GM12801 (cell line): ENCODE measurements around the gene PDGFRB.

Experiments used
- CTCF ChIP-seq: IDR thresholded peaks from one replicate; pipeline ENCODE4 v1.5.1; 2011; ENCODE audit warnings: control low read depth; ENCODE audit not compliant: insufficient read length; ENCODE audit errors: extremely low read depth

The PDGFRB gene

GRCh38 chr5:150156027-150156368, 353 bp upstream of the PDGFRB start:
- TF ChIP-seq CTCF, result no peak

- TF ChIP-seq CTCF, result no peak
Observed at GRCh38 chr5:150154618-150155128, 972 bp downstream of the PDGFRB start.

- no peak for TF ChIP-seq CTCF
Observed at GRCh38 chr5:150153957-150154617, 1.6 kb downstream of the PDGFRB start.

GRCh38 chr5:150153483-150153882, 2.2 kb downstream of the PDGFRB start:
- no peak for TF ChIP-seq CTCF

- no peak for TF ChIP-seq CTCF
Observed at GRCh38 chr5:150152636-150153462, 2.8 kb downstream of the PDGFRB start.

GRCh38 chr5:150149618-150150017, 6.0 kb downstream of the PDGFRB start:
- TF ChIP-seq CTCF, result no peak

GRCh38 chr5:150148117-150148927, 7.3 kb downstream of the PDGFRB start:
- no peak for TF ChIP-seq CTCF
